KMS-11 (cell line): ENCODE measurements around the gene LZIC.
A peak's percentile ranks its signal among the peaks of the same experiment; 100 is the strongest.

Experiments
- H2AFZ ChIP-seq: fragments of 200-600 bp; sonication (generic); 2 replicates; pipeline ENCODE4 v1.6.1; 2016; ENCODE audit warnings: antibody characterized with exemption, mixed run types, low read depth
- H3K27ac ChIP-seq: fragments of 200-600 bp; sonication (generic); 2 replicates; pipeline ENCODE4 v1.6.1; 2016; ENCODE audit warnings: mild to moderate bottlenecking, mixed run types
- H3K27me3 ChIP-seq: fragments of 200-600 bp; sonication (generic); 2 replicates; pipeline ENCODE4 v1.6.1; 2017; ENCODE audit warnings: mild to moderate bottlenecking, low read depth, mixed run types, moderate library complexity; ENCODE audit not compliant: insufficient read depth
- H3K36me3 ChIP-seq: fragments of 200-600 bp; sonication (generic); 2 replicates; pipeline ENCODE4 v1.6.1; 2017; ENCODE audit warnings: mild to moderate bottlenecking, mixed run types; ENCODE audit not compliant: insufficient read depth
- H3K4me1 ChIP-seq: fragments of 200-600 bp; sonication (generic); 2 replicates; pipeline ENCODE4 v1.6.1; 2016; ENCODE audit warnings: mild to moderate bottlenecking, low read depth, mixed run types; ENCODE audit not compliant: poor library complexity, severe bottlenecking
- H3K4me2 ChIP-seq: fragments of 200-600 bp; sonication (generic); 2 replicates; pipeline ENCODE4 v1.7.0; 2016; ENCODE audit warnings: mild to moderate bottlenecking, mixed run types
- H3K4me3 ChIP-seq: fragments of 200-600 bp; sonication (generic); IDR thresholded peaks from 2 replicates; pipeline ENCODE4 v1.6.1; 2017; ENCODE audit warnings: low read depth, low read length, mixed read lengths; ENCODE audit not compliant: insufficient read depth
- H3K79me2 ChIP-seq: fragments of 200-600 bp; sonication (generic); 2 replicates; pipeline ENCODE4 v1.6.1; 2016; ENCODE audit warnings: low read depth, mixed run types; ENCODE audit not compliant: insufficient read depth
- H3K9ac ChIP-seq: fragments of 200-600 bp; sonication (generic); 2 replicates; pipeline ENCODE4 v1.6.1; 2016; ENCODE audit warnings: mild to moderate bottlenecking, mixed run types
- H4K20me1 ChIP-seq: fragments of 200-600 bp; sonication (generic); 2 replicates; pipeline ENCODE4 v1.6.1; 2016; ENCODE audit warnings: mild to moderate bottlenecking, mixed run types; ENCODE audit not compliant: insufficient read depth
- CTCF ChIP-seq: fragments of 200-600 bp; sonication (generic); conservative IDR thresholded peaks from 2 replicates; pipeline ENCODE4 v1.6.1; 2017; ENCODE audit warnings: low read depth, mild to moderate bottlenecking, antibody characterized with exemption, low read length, moderate library complexity, mixed read lengths

Gene LZIC

GRCh38 chr1:9942939-9943788 is at the start of gene LZIC, which contains the start of gene NMNAT1:
TSS of gene LZIC (minus strand) at chr1:9943391. CDS start at chr1:9936619, 6,772 bp downstream.
TSS of gene NMNAT1 (plus strand) at chr1:9943475. CDS start at chr1:9972074, 28,599 bp downstream.
- no peaks in the 10 kb centered on the region for H3K36me3 ChIP-seq
- H3K79me2 ChIP-seq, result peaks cover 16% of the 10 kb centered on the region; the same call in 1 of the 2 replicates
- peak within 1 kb of the TSS; percentile 98 for H2AFZ ChIP-seq
- peak within 1 kb of the TSS; percentile 98 for H3K4me2 ChIP-seq
- no peaks in the 10 kb centered on the region for H4K20me1 ChIP-seq
- H3K4me3 ChIP-seq, result peak within 1 kb of the TSS; percentile 88
- H3K27me3 ChIP-seq, result no peaks in the 10 kb centered on the region
- H3K4me1 ChIP-seq, result peaks cover 14% of the 10 kb centered on the region
- H3K9ac ChIP-seq, result peak within 1 kb of the TSS; percentile 85
- no peak for TF ChIP-seq CTCF
- H3K27ac ChIP-seq, result peak within 1 kb of the TSS; percentile 82

- no peaks in the 10 kb centered on the region for H3K27me3 ChIP-seq
- H4K20me1 ChIP-seq, result no peaks in the 10 kb centered on the region
- TF ChIP-seq CTCF, result no peak
- no peak overlapping the region for H3K4me2 ChIP-seq
- no peaks in the 10 kb centered on the region for H3K4me1 ChIP-seq
- no peak overlapping the region for H3K27ac ChIP-seq
- no peak overlapping the region for H3K4me3 ChIP-seq
- H3K9ac ChIP-seq, result no peak overlapping the region
- H3K36me3 ChIP-seq, result no peaks in the 10 kb centered on the region
- no peak overlapping the region for H2AFZ ChIP-seq
- no peaks in the 10 kb centered on the region for H3K79me2 ChIP-seq
Measured at GRCh38 chr1:9992910-9993309, 49.7 kb upstream of the LZIC start.

- Histone ChIP-seq H3K36me3 (no peaks in the 10 kb centered on the region), H3K4me2 (no peak overlapping the region), H3K4me3 (no peak overlapping the region), H2AFZ (no peak overlapping the region), H3K79me2 (no peaks in the 10 kb centered on the region), H3K4me1 (no peaks in the 10 kb centered on the region), H3K27ac (no peak overlapping the region), H3K9ac (no peak overlapping the region), H4K20me1 (no peaks in the 10 kb centered on the region), H3K27me3 (no peaks in the 10 kb centered on the region)
- no peak for TF ChIP-seq CTCF
Measured at GRCh38 chr1:9990944-9991343, 47.8 kb upstream of the LZIC start.

- H3K4me2 ChIP-seq, result no peak overlapping the region
- H3K4me3 ChIP-seq, result no peak overlapping the region
- no peak for TF ChIP-seq CTCF
- H3K9ac ChIP-seq, result no peak overlapping the region
- no peaks in the 10 kb centered on the region for H3K27me3 ChIP-seq
- no peaks in the 10 kb centered on the region for H3K4me1 ChIP-seq
- H4K20me1 ChIP-seq, result no peaks in the 10 kb centered on the region
- no peaks in the 10 kb centered on the region for H3K36me3 ChIP-seq
- no peak overlapping the region for H2AFZ ChIP-seq
- H3K27ac ChIP-seq, result no peak overlapping the region
- H3K79me2 ChIP-seq, result no peaks in the 10 kb centered on the region
Measured at GRCh38 chr1:9989773-9990172, 46.6 kb upstream of the LZIC start.
